Loucy (cell line): ENCODE data around the gene FBH1.

Experiments used
- H2AFZ ChIP-seq: fragments of 200-600 bp; sonication (generic); 2 replicates; pipeline ENCODE4 v1.6.0; 2016; ENCODE audit warnings: antibody characterized with exemption, mild to moderate bottlenecking, low read length, moderate library complexity
- H3F3A ChIP-seq: fragments of 200-600 bp; 2 replicates; pipeline ENCODE4 v1.6.0; 2016; ENCODE audit warnings: antibody characterized with exemption, low read depth, mild to moderate bottlenecking
- H3K27me3 ChIP-seq: fragments of 200-600 bp; sonication (generic); 2 replicates; pipeline ENCODE4 v1.6.1; 2014; ENCODE audit warnings: low read length, mild to moderate bottlenecking; ENCODE audit not compliant: insufficient read depth, poor library complexity, severe bottlenecking
- H3K36me3 ChIP-seq: fragments of 200-600 bp; sonication (generic); 2 replicates; pipeline ENCODE4 v1.6.1; 2016; ENCODE audit warnings: low read length; ENCODE audit not compliant: insufficient read depth
- H3K4me1 ChIP-seq: fragments of 200-600 bp; sonication (generic); 2 replicates; pipeline ENCODE4 v1.5.1; 2014; ENCODE audit warnings: low read length, mild to moderate bottlenecking; ENCODE audit not compliant: insufficient read depth, poor library complexity, severe bottlenecking
- H3K4me2 ChIP-seq: fragments of 200-600 bp; sonication (generic); 2 replicates; pipeline ENCODE4 v1.6.0; 2014; ENCODE audit warnings: antibody characterized with exemption, low read length, low read depth, mild to moderate bottlenecking; ENCODE audit not compliant: poor library complexity, severe bottlenecking
- H3K4me3 ChIP-seq: fragments of 200-600 bp; sonication (generic); 2 replicates; pipeline ENCODE4 v1.5.1; 2014; ENCODE audit warnings: low read length, mild to moderate bottlenecking, mixed read lengths; ENCODE audit not compliant: poor library complexity, severe bottlenecking
- H3K79me2 ChIP-seq: fragments of 200-600 bp; sonication (generic); 2 replicates; pipeline ENCODE4 v1.6.1; 2014; ENCODE audit warnings: low read length; ENCODE audit not compliant: insufficient read depth
- H3K9ac ChIP-seq: fragments of 200-600 bp; sonication (generic); 2 replicates; pipeline ENCODE4 v1.6.0; 2014; ENCODE audit warnings: mild to moderate bottlenecking, low read depth, low read length, moderate library complexity; ENCODE audit not compliant: poor library complexity, severe bottlenecking
- H3K9me2 ChIP-seq: fragments of 200-600 bp; sonication (generic); replicated peaks from 2 replicates; pipeline ENCODE4 v1.6.1; 2016; ENCODE audit warnings: low read depth, low read length, mixed read lengths
- H3K9me3 ChIP-seq: fragments of 200-600 bp; sonication (generic); 2 replicates; pipeline ENCODE4 v1.6.1; 2014; ENCODE audit warnings: mild to moderate bottlenecking, antibody characterized with exemption, low read length, low read depth; ENCODE audit not compliant: insufficient read depth
- H4K20me1 ChIP-seq: fragments of 200-600 bp; sonication (generic); 2 replicates; pipeline ENCODE4 v1.6.0; 2014; ENCODE audit warnings: antibody characterized with exemption, low read length, mild to moderate bottlenecking; ENCODE audit not compliant: insufficient read depth, poor library complexity, severe bottlenecking
- EZH2phosphoT487 ChIP-seq: fragments of 200-600 bp; IDR thresholded peaks from 2 replicates; pipeline ENCODE4 v1.6.1; 2018; ENCODE audit warnings: antibody characterized with exemption, mild to moderate bottlenecking, moderate library complexity, borderline replicate concordance
- TF ChIP-seq, protein P1 (sequence below): fragments of 200-600 bp; sonication (generic); conservative IDR thresholded peaks from 2 replicates; pipeline ENCODE4 v1.5.1; 2014; ENCODE audit warnings: mild to moderate bottlenecking, antibody characterized with exemption, low read length

Gene FBH1

DNA sequence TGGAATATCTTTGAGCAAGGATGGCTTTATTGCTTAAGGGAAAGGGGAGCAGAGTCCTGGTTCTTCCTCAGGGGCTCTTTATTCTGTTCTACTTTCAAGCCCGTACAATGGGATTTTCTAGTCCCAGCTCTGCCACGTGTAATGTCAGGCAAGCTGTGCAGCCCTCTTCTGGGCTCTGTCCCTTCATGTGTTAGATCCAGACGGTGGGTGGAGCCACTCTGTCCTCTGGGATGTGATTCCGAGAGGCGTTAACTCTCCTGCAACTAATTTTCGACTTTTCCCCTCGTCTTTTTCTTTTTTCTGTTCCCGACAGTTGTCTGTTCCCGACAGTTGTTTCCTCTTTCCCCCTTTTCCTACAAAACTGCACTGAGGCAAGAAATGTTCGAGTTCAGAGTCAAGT, 34.8 kb downstream of the FBH1 start:
- H3F3A ChIP-seq: no peaks in the 10 kb centered on the region
- no peaks in the 10 kb centered on the region for H3K4me1 ChIP-seq
- H2AFZ ChIP-seq: no peak overlapping the region
- no peaks in the 10 kb centered on the region for H3K9me3 ChIP-seq
- H3K36me3 ChIP-seq: peaks cover 92% of the 10 kb centered on the region
- TF ChIP-seq EZH2phosphoT487: no peak
- TF ChIP-seq, protein P1, sequence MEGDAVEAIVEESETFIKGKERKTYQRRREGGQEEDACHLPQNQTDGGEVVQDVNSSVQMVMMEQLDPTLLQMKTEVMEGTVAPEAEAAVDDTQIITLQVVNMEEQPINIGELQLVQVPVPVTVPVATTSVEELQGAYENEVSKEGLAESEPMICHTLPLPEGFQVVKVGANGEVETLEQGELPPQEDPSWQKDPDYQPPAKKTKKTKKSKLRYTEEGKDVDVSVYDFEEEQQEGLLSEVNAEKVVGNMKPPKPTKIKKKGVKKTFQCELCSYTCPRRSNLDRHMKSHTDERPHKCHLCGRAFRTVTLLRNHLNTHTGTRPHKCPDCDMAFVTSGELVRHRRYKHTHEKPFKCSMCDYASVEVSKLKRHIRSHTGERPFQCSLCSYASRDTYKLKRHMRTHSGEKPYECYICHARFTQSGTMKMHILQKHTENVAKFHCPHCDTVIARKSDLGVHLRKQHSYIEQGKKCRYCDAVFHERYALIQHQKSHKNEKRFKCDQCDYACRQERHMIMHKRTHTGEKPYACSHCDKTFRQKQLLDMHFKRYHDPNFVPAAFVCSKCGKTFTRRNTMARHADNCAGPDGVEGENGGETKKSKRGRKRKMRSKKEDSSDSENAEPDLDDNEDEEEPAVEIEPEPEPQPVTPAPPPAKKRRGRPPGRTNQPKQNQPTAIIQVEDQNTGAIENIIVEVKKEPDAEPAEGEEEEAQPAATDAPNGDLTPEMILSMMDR: no peak
- no peaks in the 10 kb centered on the region for H3K27me3 ChIP-seq
- no peak overlapping the region for H3K4me3 ChIP-seq
- no peak overlapping the region for H3K4me2 ChIP-seq
- H3K9me2 ChIP-seq: no peaks in the 10 kb centered on the region
- H3K9ac ChIP-seq: no peak overlapping the region
- no peaks in the 10 kb centered on the region for H3K79me2 ChIP-seq
- H4K20me1 ChIP-seq: no peaks in the 10 kb centered on the region

DNA sequence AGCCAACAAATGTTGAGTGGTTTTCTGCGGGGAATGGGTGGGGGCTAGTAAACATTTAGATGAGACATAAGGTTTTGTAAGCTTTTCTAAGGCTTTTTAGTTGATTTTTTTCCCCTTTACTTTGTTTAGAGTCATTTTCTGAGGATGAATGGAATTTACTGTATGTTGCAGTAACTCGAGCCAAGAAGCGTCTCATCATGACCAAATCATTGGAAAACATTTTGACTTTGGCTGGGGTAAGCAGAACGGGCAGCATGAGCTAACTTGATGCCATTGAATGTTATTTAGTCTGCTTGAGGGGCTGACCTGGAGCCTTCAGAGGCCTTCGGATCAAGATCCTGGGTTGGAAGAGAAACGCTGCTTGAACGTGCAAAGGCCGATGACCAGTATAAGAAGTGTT, 37.3 kb downstream of the FBH1 start:
- TF ChIP-seq, protein P1: no peak
- no peak for TF ChIP-seq EZH2phosphoT487
- Histone ChIP-seq H3F3A (no peaks in the 10 kb centered on the region), H2AFZ (no peak overlapping the region), H3K4me1 (no peaks in the 10 kb centered on the region), H3K9ac (no peak overlapping the region), H3K79me2 (no peaks in the 10 kb centered on the region), H3K9me2 (no peaks in the 10 kb centered on the region), H3K4me2 (no peak overlapping the region), H3K36me3 (peaks cover 79% of the 10 kb centered on the region), H3K27me3 (no peaks in the 10 kb centered on the region), H3K4me3 (no peak overlapping the region), H4K20me1 (no peaks in the 10 kb centered on the region), H3K9me3 (no peaks in the 10 kb centered on the region)

- H3K9ac ChIP-seq: no peak overlapping the region
- H3K36me3 ChIP-seq: peaks cover 60% of the 10 kb centered on the region
- H3K4me2 ChIP-seq: no peak overlapping the region
- H3K79me2 ChIP-seq: no peaks in the 10 kb centered on the region
- TF ChIP-seq EZH2phosphoT487: no peak
- TF ChIP-seq, protein P1: no peak
- H2AFZ ChIP-seq: no peak overlapping the region
- no peaks in the 10 kb centered on the region for H3K27me3 ChIP-seq
- no peaks in the 10 kb centered on the region for H3K4me1 ChIP-seq
- no peaks in the 10 kb centered on the region for H3K9me2 ChIP-seq
- no peak overlapping the region for H3K4me3 ChIP-seq
- H3F3A ChIP-seq: no peaks in the 10 kb centered on the region
- H3K9me3 ChIP-seq: no peaks in the 10 kb centered on the region
- no peaks in the 10 kb centered on the region for H4K20me1 ChIP-seq
These were observed 39.4 kb downstream of the FBH1 start for GRCh38 chr10:5929442-5929841.
